Panc1 (cell line): Measurements from ENCODE around the gene TMEM132E. TPM values are rescaled to one million over a fixed set of nuclear protein-coding genes. Genes with fewer than 3 reads are reported as not detected.

Experiments
- ATAC-seq: fragments of 200-7000 bp; cut with Tn5 transposase; 2 replicates; pipeline ENCODE4 v1.9.1; 2020; ENCODE audit warnings: mild to moderate bottlenecking, moderate library complexity
- BruUV-seq: library from RNA; stranded (reverse); fragments of 400-500 nt; replicated peaks from 2 replicates; lab custom pipeline; 2021; lab: Mats Ljungman, UMichigan
- CTCF ChIA-PET: fragments of 300-600 bp; sonication (Branson Sonifier 250); formaldehyde crosslinking; loops from one replicate; lab custom pipeline; 2022; ENCODE audit warnings: antibody characterized with exemption; lab: Charles Lee
- POLR2A ChIA-PET: fragments of 300-600 bp; sonication (Branson Sonifier 250); formaldehyde crosslinking; loops from one replicate; lab custom pipeline; 2022; ENCODE audit warnings: antibody characterized with exemption; lab: Charles Lee
- DNase-seq: peaks from one replicate; pipeline ENCODE4 v3.0.0-alpha.2; 2010; ENCODE audit warnings: low read depth, low spot score
- H3K27ac ChIP-seq: 2 replicates; pipeline ENCODE4 v1.5.1; 2011; ENCODE audit warnings: mild to moderate bottlenecking, low read length, inconsistent platforms
- H3K27me3 ChIP-seq: fragments of 200-500 bp; sonication (Bioruptor generic); 2 replicates; pipeline ENCODE4 v1.6.0; 2014; ENCODE audit warnings: low read length, inconsistent platforms; ENCODE audit not compliant: control insufficient read depth, insufficient read depth
- H3K36me3 ChIP-seq: fragments of 200-500 bp; sonication (Bioruptor generic); 2 replicates; pipeline ENCODE4 v1.5.1; 2014; ENCODE audit warnings: inconsistent platforms, mild to moderate bottlenecking, low read length, moderate library complexity; ENCODE audit not compliant: control insufficient read depth, insufficient read depth
- H3K4me1 ChIP-seq: 2 replicates; pipeline ENCODE4 v1.5.1; 2011; ENCODE audit warnings: inconsistent platforms, mild to moderate bottlenecking, low read length, moderate library complexity; ENCODE audit not compliant: control insufficient read depth, insufficient read depth
- H3K4me3 ChIP-seq, 2 experiments: 2 replicates each; pipeline ENCODE4 v1.5.1; 2011 to 2012; ENCODE audit warnings: low read depth in 2 of 2, low read length in 2 of 2, mild to moderate bottlenecking in 2 of 2, inconsistent platforms in 1 of 2, moderate library complexity in 1 of 2
- H3K9me3 ChIP-seq: fragments of 200-500 bp; sonication (Bioruptor generic); 2 replicates; pipeline ENCODE4 v1.5.1; 2014; ENCODE audit warnings: low read depth, mild to moderate bottlenecking, inconsistent platforms, low read length, moderate library complexity; ENCODE audit not compliant: control insufficient read depth, insufficient read depth
- POLR2AphosphoS5 ChIP-seq: IDR thresholded peaks from 2 replicates; pipeline ENCODE4 v1.6.1; 2012; ENCODE audit warnings: mild to moderate bottlenecking, low read depth, low read length, moderate library complexity
- SIN3A ChIP-seq: IDR thresholded peaks from 2 replicates; pipeline ENCODE4 v1.6.1; 2012; ENCODE audit warnings: low read depth, mild to moderate bottlenecking, low read length, moderate library complexity, borderline replicate concordance; ENCODE audit not compliant: insufficient read depth
- TCF7L2 ChIP-seq: IDR thresholded peaks from 2 replicates; pipeline ENCODE4 v1.6.1; 2011; ENCODE audit warnings: mild to moderate bottlenecking, low read depth, low read length, inconsistent platforms
- in situ Hi-C: cut with HindIII; loops from 2 replicates; pipeline ENCODE4 v1.10.0; 2016; ENCODE audit warnings: low sequenced_read_pairs, low pct_unique_long_range_greater_than_20kb
- intact Hi-C: fragments of 100-400 bp; cut with micrococcal nuclease; formaldehyde crosslinking; loops from one replicate; pipeline ENCODE4 v1.10.0; 2022; ENCODE audit not compliant: unreplicated experiment
- total RNA-seq: library from RNA; stranded (reverse); gene quantifications from one replicate; pipeline ENCODE4 v1.2.1, GENCODE V29; 2021; ENCODE audit not compliant: unreplicated experiment
- TF ChIP-seq, protein P1 (sequence below): fragments of 450-650 bp; IDR thresholded peaks from 2 replicates; pipeline ENCODE4 v1.5.1; 2017; ENCODE audit warnings: mild to moderate bottlenecking
- TF ChIP-seq, protein P2 (sequence below), 2 experiments: IDR thresholded peaks; 2 replicates each; pipeline ENCODE4 v1.6.1; 2011 to 2012; ENCODE audit warnings: low read depth in 2 of 2, control low read depth in 1 of 2, low read length in 1 of 2, mild to moderate bottlenecking in 1 of 2, moderate library complexity in 1 of 2; ENCODE audit not compliant: insufficient read depth in 1 of 2

Gene TMEM132E
- total RNA-seq, 1 experiment from 2014 or later, result not detected

DNA sequence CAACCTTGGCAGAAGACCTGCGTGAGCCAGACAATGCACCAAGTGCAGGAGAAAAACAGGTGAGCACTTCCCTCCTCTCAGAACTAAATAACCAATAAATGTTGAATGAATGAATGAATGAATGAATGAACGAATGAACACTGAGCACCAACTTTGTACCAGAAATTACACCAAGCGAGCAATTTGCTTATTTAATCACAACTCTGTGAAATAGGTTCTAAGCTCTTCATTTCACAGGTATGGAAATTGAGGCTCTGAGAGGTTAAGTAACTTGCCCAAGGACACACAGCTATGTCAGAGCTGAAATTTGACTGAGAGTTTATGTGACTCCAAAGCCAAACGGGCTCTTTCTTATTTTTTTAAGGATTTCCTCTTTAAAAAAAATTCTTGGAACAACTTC is 38.0 kb downstream of the TMEM132E start:
- intact Hi-C loops, result no loop called here
- POLR2A ChIA-PET, result no interaction called here
- in situ Hi-C loops, result no loop called here
- H3K4me1 ChIP-seq, result no peaks in the 10 kb centered on the region
- no peaks in the 10 kb centered on the region for H3K9me3 ChIP-seq
- H3K27me3 ChIP-seq, result no peaks in the 10 kb centered on the region
- H3K4me3 ChIP-seq, result no peak overlapping the region
- no peak for DNase-seq
- no TSS peak for BruUV-seq
- ATAC-seq, result no peak
- TF ChIP-seq TCF7L2 (no peak), SIN3A (no peak), POLR2AphosphoS5 (no peak)
- TF ChIP-seq, protein P1, sequence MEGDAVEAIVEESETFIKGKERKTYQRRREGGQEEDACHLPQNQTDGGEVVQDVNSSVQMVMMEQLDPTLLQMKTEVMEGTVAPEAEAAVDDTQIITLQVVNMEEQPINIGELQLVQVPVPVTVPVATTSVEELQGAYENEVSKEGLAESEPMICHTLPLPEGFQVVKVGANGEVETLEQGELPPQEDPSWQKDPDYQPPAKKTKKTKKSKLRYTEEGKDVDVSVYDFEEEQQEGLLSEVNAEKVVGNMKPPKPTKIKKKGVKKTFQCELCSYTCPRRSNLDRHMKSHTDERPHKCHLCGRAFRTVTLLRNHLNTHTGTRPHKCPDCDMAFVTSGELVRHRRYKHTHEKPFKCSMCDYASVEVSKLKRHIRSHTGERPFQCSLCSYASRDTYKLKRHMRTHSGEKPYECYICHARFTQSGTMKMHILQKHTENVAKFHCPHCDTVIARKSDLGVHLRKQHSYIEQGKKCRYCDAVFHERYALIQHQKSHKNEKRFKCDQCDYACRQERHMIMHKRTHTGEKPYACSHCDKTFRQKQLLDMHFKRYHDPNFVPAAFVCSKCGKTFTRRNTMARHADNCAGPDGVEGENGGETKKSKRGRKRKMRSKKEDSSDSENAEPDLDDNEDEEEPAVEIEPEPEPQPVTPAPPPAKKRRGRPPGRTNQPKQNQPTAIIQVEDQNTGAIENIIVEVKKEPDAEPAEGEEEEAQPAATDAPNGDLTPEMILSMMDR, result no peak
- TF ChIP-seq, protein P2, sequence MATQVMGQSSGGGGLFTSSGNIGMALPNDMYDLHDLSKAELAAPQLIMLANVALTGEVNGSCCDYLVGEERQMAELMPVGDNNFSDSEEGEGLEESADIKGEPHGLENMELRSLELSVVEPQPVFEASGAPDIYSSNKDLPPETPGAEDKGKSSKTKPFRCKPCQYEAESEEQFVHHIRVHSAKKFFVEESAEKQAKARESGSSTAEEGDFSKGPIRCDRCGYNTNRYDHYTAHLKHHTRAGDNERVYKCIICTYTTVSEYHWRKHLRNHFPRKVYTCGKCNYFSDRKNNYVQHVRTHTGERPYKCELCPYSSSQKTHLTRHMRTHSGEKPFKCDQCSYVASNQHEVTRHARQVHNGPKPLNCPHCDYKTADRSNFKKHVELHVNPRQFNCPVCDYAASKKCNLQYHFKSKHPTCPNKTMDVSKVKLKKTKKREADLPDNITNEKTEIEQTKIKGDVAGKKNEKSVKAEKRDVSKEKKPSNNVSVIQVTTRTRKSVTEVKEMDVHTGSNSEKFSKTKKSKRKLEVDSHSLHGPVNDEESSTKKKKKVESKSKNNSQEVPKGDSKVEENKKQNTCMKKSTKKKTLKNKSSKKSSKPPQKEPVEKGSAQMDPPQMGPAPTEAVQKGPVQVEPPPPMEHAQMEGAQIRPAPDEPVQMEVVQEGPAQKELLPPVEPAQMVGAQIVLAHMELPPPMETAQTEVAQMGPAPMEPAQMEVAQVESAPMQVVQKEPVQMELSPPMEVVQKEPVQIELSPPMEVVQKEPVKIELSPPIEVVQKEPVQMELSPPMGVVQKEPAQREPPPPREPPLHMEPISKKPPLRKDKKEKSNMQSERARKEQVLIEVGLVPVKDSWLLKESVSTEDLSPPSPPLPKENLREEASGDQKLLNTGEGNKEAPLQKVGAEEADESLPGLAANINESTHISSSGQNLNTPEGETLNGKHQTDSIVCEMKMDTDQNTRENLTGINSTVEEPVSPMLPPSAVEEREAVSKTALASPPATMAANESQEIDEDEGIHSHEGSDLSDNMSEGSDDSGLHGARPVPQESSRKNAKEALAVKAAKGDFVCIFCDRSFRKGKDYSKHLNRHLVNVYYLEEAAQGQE (IDR thresholded peaks at IDR 0.05; ENCODE audit: insufficient read depth in 1 of 2, low read depth in 2 of 2, low read length in 1 of 2), result no peak
- CTCF ChIA-PET, result no interaction called here
- H3K36me3 ChIP-seq, result no peaks in the 10 kb centered on the region
- no peak overlapping the region for H3K27ac ChIP-seq

DNA sequence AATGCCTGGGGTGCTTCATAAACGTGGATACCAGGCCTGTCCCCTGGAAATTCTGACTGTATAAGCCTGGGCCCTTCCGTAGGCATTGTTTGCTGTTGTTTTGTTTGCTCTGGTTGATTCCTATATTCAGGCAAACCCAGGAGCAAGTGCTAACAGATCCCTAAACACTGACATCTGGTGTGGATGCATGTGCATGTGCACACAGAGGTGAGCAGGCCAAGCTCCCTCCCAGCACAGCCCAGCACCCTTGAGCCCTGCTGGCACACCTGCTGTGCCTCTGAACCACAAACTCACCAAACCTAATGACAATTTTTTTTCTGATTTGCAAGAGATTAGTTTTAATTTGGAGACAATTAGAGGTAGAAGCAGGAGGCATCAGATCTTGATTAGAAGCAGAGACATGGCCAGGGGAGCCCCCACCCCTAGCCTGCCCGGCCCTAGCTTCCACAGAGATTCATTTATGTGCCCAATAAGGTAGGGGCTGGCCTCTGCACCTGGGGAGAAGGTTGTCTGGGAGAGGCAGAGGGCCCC is 40.4 kb downstream of the TMEM132E start:
- H3K4me3 ChIP-seq, result no peak overlapping the region
- TF ChIP-seq POLR2AphosphoS5, result no peak
- TF ChIP-seq, protein P1, result no peak
- TF ChIP-seq TCF7L2, result no peak
- TF ChIP-seq SIN3A, result no peak
- TF ChIP-seq, protein P2 (IDR thresholded peaks at IDR 0.05; ENCODE audit: insufficient read depth in 1 of 2, low read depth in 2 of 2, low read length in 1 of 2), result no peak
- no peak for ATAC-seq
- CTCF ChIA-PET, result no interaction called here
- POLR2A ChIA-PET, result no interaction called here
- no TSS peak for BruUV-seq
- in situ Hi-C loops (no loop called here), intact Hi-C loops (no loop called here)
- H3K27ac ChIP-seq, result no peak overlapping the region
- no peaks in the 10 kb centered on the region for H3K9me3 ChIP-seq
- H3K4me1 ChIP-seq, result no peaks in the 10 kb centered on the region
- no peak for DNase-seq
- peaks cover 4% of the 10 kb centered on the region; the same call in 1 of the 2 replicates for H3K27me3 ChIP-seq
- no peaks in the 10 kb centered on the region for H3K36me3 ChIP-seq
